ENCODE measurements around the gene RAB30.
A peak's percentile ranks its signal among the peaks of the same experiment; 100 is the strongest.

RAB30 gene

DNA sequence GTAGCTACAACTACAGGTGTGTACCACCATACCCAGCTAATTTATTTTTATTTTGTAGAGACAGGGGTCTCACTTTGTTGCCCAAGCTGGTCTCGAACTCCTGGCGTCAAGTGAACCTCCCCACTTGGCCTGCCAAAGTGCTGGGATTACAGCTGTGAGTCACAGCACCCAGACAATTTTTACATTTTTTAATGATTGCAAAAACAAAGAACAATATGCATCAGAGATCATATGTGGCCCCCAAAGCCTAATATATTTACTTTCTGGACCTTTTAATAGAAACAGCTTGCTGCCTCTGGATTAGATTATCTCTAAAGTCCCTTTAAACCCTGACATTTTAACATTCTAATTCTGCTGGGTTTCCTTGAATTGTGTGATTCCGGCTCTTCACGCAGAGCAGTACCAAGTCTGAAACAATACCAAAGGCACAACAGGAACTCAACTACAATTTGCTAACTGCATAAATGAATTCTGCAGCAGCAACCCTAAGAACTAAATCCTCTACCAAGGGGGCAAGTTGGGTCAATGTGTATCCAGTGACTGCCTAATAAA lies 25.0 kb downstream of the RAB30 start:
- H3K27ac ChIP-seq = peak overlapping the region; percentile 8; the same call in 1 of the 2 replicates
- TF ChIP-seq, protein P1, sequence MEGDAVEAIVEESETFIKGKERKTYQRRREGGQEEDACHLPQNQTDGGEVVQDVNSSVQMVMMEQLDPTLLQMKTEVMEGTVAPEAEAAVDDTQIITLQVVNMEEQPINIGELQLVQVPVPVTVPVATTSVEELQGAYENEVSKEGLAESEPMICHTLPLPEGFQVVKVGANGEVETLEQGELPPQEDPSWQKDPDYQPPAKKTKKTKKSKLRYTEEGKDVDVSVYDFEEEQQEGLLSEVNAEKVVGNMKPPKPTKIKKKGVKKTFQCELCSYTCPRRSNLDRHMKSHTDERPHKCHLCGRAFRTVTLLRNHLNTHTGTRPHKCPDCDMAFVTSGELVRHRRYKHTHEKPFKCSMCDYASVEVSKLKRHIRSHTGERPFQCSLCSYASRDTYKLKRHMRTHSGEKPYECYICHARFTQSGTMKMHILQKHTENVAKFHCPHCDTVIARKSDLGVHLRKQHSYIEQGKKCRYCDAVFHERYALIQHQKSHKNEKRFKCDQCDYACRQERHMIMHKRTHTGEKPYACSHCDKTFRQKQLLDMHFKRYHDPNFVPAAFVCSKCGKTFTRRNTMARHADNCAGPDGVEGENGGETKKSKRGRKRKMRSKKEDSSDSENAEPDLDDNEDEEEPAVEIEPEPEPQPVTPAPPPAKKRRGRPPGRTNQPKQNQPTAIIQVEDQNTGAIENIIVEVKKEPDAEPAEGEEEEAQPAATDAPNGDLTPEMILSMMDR (conservative IDR thresholded peaks at IDR 0.05) = no peak

- H3K27ac ChIP-seq = no peak overlapping the region
- TF ChIP-seq, protein P1 (conservative IDR thresholded peaks at IDR 0.05) = no peak
Observed at GRCh38 chr11:83044958-83045712, 26.6 kb downstream of the RAB30 start.

GRCh38 chr11:83042964-83043711 lies 28.6 kb downstream of the RAB30 start:
- TF ChIP-seq, protein P1 (conservative IDR thresholded peaks at IDR 0.05) = no peak
- no peak overlapping the region for H3K27ac ChIP-seq

- TF ChIP-seq, protein P1 (conservative IDR thresholded peaks at IDR 0.05) = no peak
- H3K27ac ChIP-seq = no peak overlapping the region
Observed at GRCh38 chr11:83041126-83041525, 30.6 kb downstream of the RAB30 start.

- TF ChIP-seq, protein P1 (conservative IDR thresholded peaks at IDR 0.05) = no peak
- H3K27ac ChIP-seq = no peak overlapping the region
Observed at GRCh38 chr11:83039566-83039965, 32.1 kb downstream of the RAB30 start.

DNA sequence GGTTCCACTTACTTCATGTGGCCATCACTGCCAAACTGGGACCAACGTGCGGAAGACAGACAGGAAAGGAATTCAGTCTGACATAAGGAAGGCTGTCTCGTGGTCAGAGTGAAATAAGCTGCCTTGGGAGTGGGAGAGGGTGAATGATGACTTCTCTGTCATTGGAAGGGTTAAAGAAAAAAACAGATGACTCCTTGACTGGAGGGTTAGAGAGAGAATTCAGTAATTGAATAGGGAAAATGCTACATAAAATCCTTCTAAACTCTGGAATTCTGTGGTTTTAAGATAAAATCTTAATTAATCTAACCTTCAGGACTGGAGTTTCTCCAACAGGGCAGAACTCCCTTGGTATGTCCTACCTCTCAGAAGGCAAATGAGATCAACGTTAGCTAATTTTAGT lies 33.8 kb downstream of the RAB30 start:
- H3K27ac ChIP-seq = no peak overlapping the region
- TF ChIP-seq, protein P1 (conservative IDR thresholded peaks at IDR 0.05) = no peak

- TF ChIP-seq, protein P1 (conservative IDR thresholded peaks at IDR 0.05) = no peak
- H3K27ac ChIP-seq = no peak overlapping the region; the same call in 1 of the 2 replicates
Observed at GRCh38 chr11:83036701-83037100, 35.0 kb downstream of the RAB30 start.

Data from VCaP (cell line).